CD4-positive, alpha-beta T cell (primary cell): ENCODE results near the gene S100A5. TPM values are rescaled to one million over a fixed set of nuclear protein-coding genes. Genes with fewer than 3 reads are reported as not detected.
A peak's percentile ranks its signal among the peaks of the same experiment; 100 is the strongest.

Experiments
- ATAC-seq: fragments of 200-7000 bp; cut with Tn5 transposase; one replicate; pipeline ENCODE4 v1.10.0; 2022; ENCODE audit warnings: mild to moderate bottlenecking; ENCODE audit not compliant: poor library complexity
- CTCF ChIA-PET: fragments of 350-600 bp; sonication (Branson Sonifier 250); formaldehyde crosslinking; loops from one replicate; lab custom pipeline; 2021; ENCODE audit warnings: antibody characterized with exemption, inconsistent platforms; lab: Charles Lee
- POLR2A ChIA-PET: fragments of 350-600 bp; sonication (Branson Sonifier 250); formaldehyde crosslinking; loops from one replicate; lab custom pipeline; 2021; ENCODE audit warnings: antibody characterized with exemption, inconsistent platforms; lab: Charles Lee
- DNase-seq, 14 experiments: peaks; one replicate each; pipeline ENCODE4 v3.0.0-alpha.2; 2013 to 2020; ENCODE audit warnings: mixed read lengths in 2 of 14
- H3K27ac ChIP-seq, 2 donors: one replicate each; pipeline versions ENCODE4 v1.5.1 to v1.7.0; 2013; ENCODE audit warnings: low read length in 2 of 2, low read depth in 1 of 2, mild to moderate bottlenecking in 1 of 2
- H3K27me3 ChIP-seq, 2 experiments: 1 replicate in 1 of 2; 2 replicates in 1 of 2; pipeline versions ENCODE4 v1.6.1 to v1.7.0; 2013; ENCODE audit warnings: low read length in 2 of 2, control low read depth in 1 of 2, mild to moderate bottlenecking in 1 of 2, moderate library complexity in 1 of 2; ENCODE audit not compliant: insufficient read depth in 2 of 2, control insufficient read depth in 1 of 2
- H3K36me3 ChIP-seq: one replicate; pipeline ENCODE4 v1.6.1; 2013; ENCODE audit warnings: low read length, control low read depth; ENCODE audit not compliant: insufficient read depth
- H3K4me1 ChIP-seq: one replicate; pipeline ENCODE4 v1.6.1; 2013; ENCODE audit warnings: low read length, control low read depth; ENCODE audit not compliant: insufficient read depth
- H3K4me3 ChIP-seq: one replicate; pipeline ENCODE4 v1.5.1; 2013; ENCODE audit warnings: mild to moderate bottlenecking, low read length, moderate library complexity
- H3K9me3 ChIP-seq, 2 experiments: 1 replicate in 1 of 2; 2 replicates in 1 of 2; pipeline versions ENCODE4 v1.6.1 to v1.7.0; 2013; ENCODE audit warnings: low read length in 2 of 2, mild to moderate bottlenecking in 2 of 2, control low read depth in 1 of 2, moderate library complexity in 1 of 2; ENCODE audit not compliant: control insufficient read depth in 1 of 2, insufficient read depth in 1 of 2
- H3K27ac Mint-ChIP-seq: one replicate; pipeline ENCODE4 v1.8.0; 2020; ENCODE audit warnings: mixed read lengths
- H3K27me3 Mint-ChIP-seq: one replicate; pipeline ENCODE4 v1.8.0; 2021; ENCODE audit warnings: mixed read lengths
- H3K36me3 Mint-ChIP-seq: one replicate; pipeline ENCODE4 v1.8.0; 2021; ENCODE audit warnings: low read depth, mixed read lengths
- H3K4me1 Mint-ChIP-seq: one replicate; pipeline ENCODE4 v1.8.0; 2021; ENCODE audit warnings: low read depth, mixed read lengths
- H3K4me3 Mint-ChIP-seq: one replicate; pipeline ENCODE4 v1.8.0; 2020; ENCODE audit warnings: mild to moderate bottlenecking, mixed read lengths
- H3K9me3 Mint-ChIP-seq: one replicate; pipeline ENCODE4 v1.8.0; 2020; ENCODE audit warnings: mixed read lengths
- intact Hi-C, 2 experiments: fragments of 100-400 bp; cut with DNase I in 1 of 2; cut with micrococcal nuclease in 1 of 2; formaldehyde crosslinking; loops; one replicate each; pipeline versions ENCODE4 v1.15.1 to v1.9.0; 2023 to 2025; cut with DNase I, micrococcal nuclease
- total RNA-seq, 174 experiments: library from RNA in 2 of 174; stranded (reverse) in 2 of 174; gene quantifications; one replicate each; pipeline ENCODE4 v1.2.3 and lab custom pipeline; 2021 to 2026
- TF ChIP-seq, protein P1 (sequence below): fragments of 200-600 bp; IDR thresholded peaks from one replicate; pipeline ENCODE4 v1.8.0; 2022; ENCODE audit warnings: antibody characterized with exemption, mild to moderate bottlenecking

The S100A5 gene
- total RNA-seq, 2 experiments from 2014 or later = 0.80 to 1.3 TPM

DNA sequence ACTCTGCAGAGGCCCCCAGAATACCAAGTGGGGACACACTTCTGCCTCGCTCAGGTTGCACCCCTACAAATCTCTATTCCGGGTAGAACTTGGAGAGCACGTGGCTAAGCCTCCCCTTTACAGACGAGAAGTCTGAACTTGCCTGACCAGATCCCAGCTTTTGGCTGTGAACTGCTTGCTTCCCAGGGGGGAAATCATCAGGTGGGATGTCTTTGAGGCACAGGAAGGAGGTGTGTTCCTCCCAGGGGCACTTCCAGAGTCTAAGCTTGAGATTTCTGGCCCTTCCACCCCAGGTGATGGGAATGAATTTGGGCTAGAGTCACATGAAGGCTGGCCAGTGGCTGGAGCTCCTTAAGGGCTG, 9.6 kb upstream of the S100A5 start:
- ChIA-PET CTCF (interaction anchor here (1.0 to 1.3 kb wide), 2 partner anchors 18 kb away, joined by 3 to 5 read pairs; no protein-coding TSS in a partner anchor), POLR2A (interaction anchor here (0.5 to 2.4 kb wide), 2 partner anchors 15 to 127 kb away, joined by 3 to 12 read pairs; partner anchors contain the start of gene S100A6)
- Histone ChIP-seq H3K4me1 (peaks cover 42% of the 10 kb centered on the region), H3K9me3 (no peaks in the 10 kb centered on the region), H3K36me3 (no peaks in the 10 kb centered on the region), H3K27me3 (no peaks in the 10 kb centered on the region), H3K4me3 (no peak overlapping the region), H3K27ac (no peak overlapping the region)
- DNase-seq = no peak
- Mint-ChIP-seq H3K9me3 (no peaks in the 10 kb centered on the region), H3K4me3 (no peak overlapping the region), H3K27ac (no peak overlapping the region), H3K36me3 (peaks cover 3% of the 10 kb centered on the region), H3K4me1 (peaks cover 22% of the 10 kb centered on the region), H3K27me3 (no peaks in the 10 kb centered on the region)
- intact Hi-C loops = no loop called here
- TF ChIP-seq, protein P1, sequence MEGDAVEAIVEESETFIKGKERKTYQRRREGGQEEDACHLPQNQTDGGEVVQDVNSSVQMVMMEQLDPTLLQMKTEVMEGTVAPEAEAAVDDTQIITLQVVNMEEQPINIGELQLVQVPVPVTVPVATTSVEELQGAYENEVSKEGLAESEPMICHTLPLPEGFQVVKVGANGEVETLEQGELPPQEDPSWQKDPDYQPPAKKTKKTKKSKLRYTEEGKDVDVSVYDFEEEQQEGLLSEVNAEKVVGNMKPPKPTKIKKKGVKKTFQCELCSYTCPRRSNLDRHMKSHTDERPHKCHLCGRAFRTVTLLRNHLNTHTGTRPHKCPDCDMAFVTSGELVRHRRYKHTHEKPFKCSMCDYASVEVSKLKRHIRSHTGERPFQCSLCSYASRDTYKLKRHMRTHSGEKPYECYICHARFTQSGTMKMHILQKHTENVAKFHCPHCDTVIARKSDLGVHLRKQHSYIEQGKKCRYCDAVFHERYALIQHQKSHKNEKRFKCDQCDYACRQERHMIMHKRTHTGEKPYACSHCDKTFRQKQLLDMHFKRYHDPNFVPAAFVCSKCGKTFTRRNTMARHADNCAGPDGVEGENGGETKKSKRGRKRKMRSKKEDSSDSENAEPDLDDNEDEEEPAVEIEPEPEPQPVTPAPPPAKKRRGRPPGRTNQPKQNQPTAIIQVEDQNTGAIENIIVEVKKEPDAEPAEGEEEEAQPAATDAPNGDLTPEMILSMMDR = no peak
- ATAC-seq = no peak

DNA sequence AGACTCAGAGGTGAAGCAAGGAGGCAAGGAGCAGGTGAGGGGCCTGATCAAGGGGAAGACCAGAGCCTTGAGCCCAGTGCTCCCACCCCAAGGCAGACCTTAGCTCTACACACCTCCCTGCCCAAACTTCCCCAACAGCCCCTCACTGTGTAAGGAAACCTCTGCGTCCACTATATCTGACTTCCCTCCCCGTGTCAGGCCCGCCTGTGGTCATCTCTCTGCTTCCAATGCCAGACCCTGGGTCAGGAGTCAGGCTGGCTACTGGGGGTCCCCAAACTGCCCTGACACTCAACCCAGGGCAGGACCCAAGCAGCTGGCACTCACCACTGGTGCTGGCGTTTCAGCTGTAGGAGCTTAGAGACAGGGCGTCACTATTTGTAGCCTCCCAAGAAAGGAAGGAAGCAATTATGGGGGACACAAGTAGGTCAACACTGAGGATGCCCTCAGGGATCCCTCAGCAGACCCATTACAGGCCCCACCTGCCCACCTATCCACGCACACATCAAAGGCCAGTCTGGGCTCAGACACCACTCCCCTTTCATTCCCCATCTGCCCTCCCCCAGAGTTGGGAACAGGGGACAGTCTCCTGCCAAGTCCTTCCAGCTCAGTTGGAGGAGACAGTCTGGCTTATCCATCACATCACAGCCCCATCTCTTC, 9.1 kb upstream of the S100A5 start:
- Histone ChIP-seq H3K36me3 (no peaks in the 10 kb centered on the region), H3K4me3 (no peak overlapping the region), H3K9me3 (no peaks in the 10 kb centered on the region), H3K27ac (no peak overlapping the region), H3K4me1 (peaks cover 45% of the 10 kb centered on the region), H3K27me3 (no peaks in the 10 kb centered on the region)
- intact Hi-C loops = loop anchor here in 1 of 2 experiments (5.0 kb wide), 1 partner anchor 82 kb away; the partner anchor contains the start of gene CHTOP
- peaks cover 27% of the 10 kb centered on the region for H3K4me1 Mint-ChIP-seq
- no peak for DNase-seq
- TF ChIP-seq, protein P1 = no peak
- ATAC-seq = no peak
- no peaks in the 10 kb centered on the region for H3K9me3 Mint-ChIP-seq
- no peaks in the 10 kb centered on the region for H3K27me3 Mint-ChIP-seq
- ChIA-PET CTCF (interaction anchor here (1.3 kb wide), 1 partner anchor 18 kb away, joined by 3 read pairs; no protein-coding TSS in a partner anchor), POLR2A (interaction anchor here (0.5 to 2.4 kb wide), 2 partner anchors 15 to 127 kb away, joined by 3 to 12 read pairs; partner anchors contain the start of gene S100A6)
- peaks cover 8% of the 10 kb centered on the region for H3K36me3 Mint-ChIP-seq
- H3K4me3 Mint-ChIP-seq = no peak overlapping the region
- H3K27ac Mint-ChIP-seq = no peak overlapping the region

DNA sequence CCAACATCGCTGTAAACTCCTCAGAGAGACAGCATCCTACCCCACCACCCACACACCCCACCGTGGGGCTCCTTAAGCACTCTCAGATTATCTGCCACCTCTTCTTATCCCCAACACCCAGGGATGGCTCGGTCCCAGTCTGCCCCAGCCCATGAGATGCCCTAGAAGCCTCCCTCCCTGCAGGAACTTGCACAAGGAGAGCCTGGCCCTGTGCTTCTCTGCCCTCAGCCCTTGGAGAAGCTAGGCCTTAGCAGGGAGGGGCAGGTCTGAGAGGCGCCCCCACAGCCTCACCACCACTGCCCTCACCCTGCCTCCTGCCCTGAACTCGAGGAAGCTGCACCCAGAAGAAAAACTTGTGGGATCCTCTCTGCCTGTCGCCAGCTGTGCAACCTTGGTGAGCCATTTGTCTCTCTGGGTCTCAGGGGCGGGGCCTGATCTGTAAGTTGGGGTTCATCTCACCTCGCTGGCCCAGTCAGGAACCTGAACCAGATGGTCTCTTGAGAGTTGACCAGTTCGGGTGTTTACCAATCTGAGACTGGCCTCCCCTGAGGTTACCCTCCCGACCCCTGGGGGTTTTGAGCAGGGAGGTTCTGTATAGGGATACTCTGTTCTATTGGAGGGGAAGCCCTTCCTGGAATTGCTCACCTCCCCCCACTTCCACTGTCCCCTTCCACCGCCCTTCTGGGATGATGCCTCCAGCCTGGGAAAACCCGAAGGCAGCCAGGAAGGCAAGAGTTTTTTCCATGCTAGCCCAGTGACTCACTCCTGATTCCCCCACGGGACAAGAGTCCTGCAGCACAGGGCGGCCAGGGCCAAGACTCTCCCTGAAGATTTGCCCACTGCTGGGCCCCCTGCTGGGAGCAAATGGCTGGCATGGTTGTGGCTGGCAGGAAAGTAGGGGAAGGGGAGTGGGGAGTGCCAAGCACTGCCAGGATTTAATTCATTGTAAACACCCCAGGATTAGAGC, 8.3 kb upstream of the S100A5 start, which contains the start of gene S100A3:
S100A3 (minus strand) TSS at position 537 of the 967 bp plus-strand sequence. CDS start 773 bp downstream, outside the sequence.
- H3K9me3 ChIP-seq = no peaks in the 10 kb centered on the region
- H3K27me3 ChIP-seq = no peaks in the 10 kb centered on the region
- ATAC-seq (no peak), DNase-seq (no peak)
- intact Hi-C loops = loop anchor here in 1 of 2 experiments (5.0 kb wide), 1 partner anchor 83 kb away; the partner anchor contains the start of gene CHTOP
- Mint-ChIP-seq H3K27me3 (no peaks in the 10 kb centered on the region), H3K36me3 (peaks cover 16% of the 10 kb centered on the region), H3K4me3 (peak within 1 kb of the TSS; percentile 25), H3K9me3 (no peaks in the 10 kb centered on the region), H3K4me1 (peaks cover 35% of the 10 kb centered on the region), H3K27ac (peak within 1 kb of the TSS; percentile 71)
- H3K4me1 ChIP-seq = peaks cover 54% of the 10 kb centered on the region
- TF ChIP-seq, protein P1 = no peak
- no peak within 1 kb of the TSS for H3K27ac ChIP-seq
- CTCF ChIA-PET = interaction anchor here (0.6 kb wide), 1 partner anchor 14 kb away, joined by 5 read pairs; no protein-coding TSS in a partner anchor
- POLR2A ChIA-PET = interaction anchor here (1.2 kb wide), 1 partner anchor 15 kb away, joined by 3 read pairs; no protein-coding TSS in a partner anchor
- H3K36me3 ChIP-seq = peaks cover 8% of the 10 kb centered on the region
- no peak within 1 kb of the TSS for H3K4me3 ChIP-seq
